Type B pancreatic cell (in vitro differentiated cells): ENCODE measurements around the gene GPRIN1. TPM values are rescaled to one million over a fixed set of nuclear protein-coding genes. Genes with fewer than 3 reads are reported as not detected.

Source experiments
- DNase-seq: peaks from one replicate; pipeline ENCODE4 v3.0.0; 2021; ENCODE audit warnings: mixed read lengths; ENCODE audit not compliant: unreplicated experiment; ENCODE audit errors: extremely low spot score
- H3K27ac Mint-ChIP-seq: 2 replicates; pipeline ENCODE4 v1.8.0; 2021; ENCODE audit warnings: mild to moderate bottlenecking, mixed read lengths
- H3K27me3 Mint-ChIP-seq: 2 replicates; pipeline ENCODE4 v1.8.0; 2021; ENCODE audit warnings: mixed read lengths
- H3K36me3 Mint-ChIP-seq: 2 replicates; pipeline ENCODE4 v1.8.0; 2021; ENCODE audit warnings: mixed read lengths
- H3K4me1 Mint-ChIP-seq: one replicate; pipeline ENCODE4 v1.8.0; 2021; ENCODE audit warnings: mixed read lengths; ENCODE audit not compliant: unreplicated experiment
- H3K4me3 Mint-ChIP-seq: 2 replicates; pipeline ENCODE4 v1.8.0; 2021; ENCODE audit warnings: mild to moderate bottlenecking, mixed read lengths
- H3K9me3 Mint-ChIP-seq: 2 replicates; pipeline ENCODE4 v1.8.0; 2021; ENCODE audit warnings: mixed read lengths
- CTCF ChIP-seq: fragments of 200-600 bp; sonication (generic); conservative IDR thresholded peaks from 2 replicates; pipeline ENCODE4 v1.5.0; 2021; ENCODE audit warnings: antibody characterized with exemption, mild to moderate bottlenecking
- total RNA-seq: library from RNA; stranded (reverse); gene quantifications from 2 replicates; pipeline ENCODE4 v1.2.1, GENCODE V29; 2021; ENCODE audit warnings: low replicate concordance

Gene GPRIN1
- total RNA-seq, 1 donor from 2014 or later = 6.0 TPM

- H3K9me3 Mint-ChIP-seq = no peaks in the 10 kb centered on the region
- H3K27ac Mint-ChIP-seq = no peak overlapping the region
- no peak overlapping the region for H3K4me3 Mint-ChIP-seq
- TF ChIP-seq CTCF = no peak
- DNase-seq = no peak
- H3K36me3 Mint-ChIP-seq = no peaks in the 10 kb centered on the region
- H3K27me3 Mint-ChIP-seq = peaks cover 6% of the 10 kb centered on the region
- no peaks in the 10 kb centered on the region for H3K4me1 Mint-ChIP-seq
Measured at GRCh38 chr5:176577312-176578176, 32.4 kb downstream of the GPRIN1 start.

- peaks cover 10% of the 10 kb centered on the region for H3K27me3 Mint-ChIP-seq
- H3K27ac Mint-ChIP-seq = no peak overlapping the region
- H3K9me3 Mint-ChIP-seq = no peaks in the 10 kb centered on the region
- DNase-seq = no peak
- H3K4me3 Mint-ChIP-seq = no peak overlapping the region
- TF ChIP-seq CTCF = no peak
- H3K36me3 Mint-ChIP-seq = no peaks in the 10 kb centered on the region
- H3K4me1 Mint-ChIP-seq = no peaks in the 10 kb centered on the region
Measured at GRCh38 chr5:176575488-176576422, 34.2 kb downstream of the GPRIN1 start.

- Mint-ChIP-seq H3K27me3 (peaks cover 10% of the 10 kb centered on the region), H3K4me1 (no peaks in the 10 kb centered on the region), H3K27ac (no peak overlapping the region), H3K4me3 (no peak overlapping the region), H3K36me3 (no peaks in the 10 kb centered on the region), H3K9me3 (no peaks in the 10 kb centered on the region)
- no peak for DNase-seq
- TF ChIP-seq CTCF = no peak
Measured at GRCh38 chr5:176575066-176575465, 34.9 kb downstream of the GPRIN1 start.

- no peaks in the 10 kb centered on the region for H3K36me3 Mint-ChIP-seq
- no peak for DNase-seq
- H3K9me3 Mint-ChIP-seq = no peaks in the 10 kb centered on the region
- peak; percentile 50 for TF ChIP-seq CTCF
- H3K27me3 Mint-ChIP-seq = peaks cover 10% of the 10 kb centered on the region
- no peak overlapping the region for H3K4me3 Mint-ChIP-seq
- H3K4me1 Mint-ChIP-seq = no peaks in the 10 kb centered on the region
- H3K27ac Mint-ChIP-seq = no peak overlapping the region
Measured at GRCh38 chr5:176574297-176574591, 35.7 kb downstream of the GPRIN1 start.

GRCh38 chr5:176573564-176574296 is 36.2 kb downstream of the GPRIN1 start:
- Mint-ChIP-seq H3K27ac (no peak overlapping the region), H3K9me3 (no peaks in the 10 kb centered on the region), H3K27me3 (peaks cover 10% of the 10 kb centered on the region), H3K4me3 (no peak overlapping the region), H3K36me3 (no peaks in the 10 kb centered on the region), H3K4me1 (no peaks in the 10 kb centered on the region)
- peak; percentile 85 for TF ChIP-seq CTCF
- DNase-seq = peak; percentile 76
